HepG2 (cell line): ENCODE measurements around the gene VAMP8. TPM values are rescaled to one million over a fixed set of nuclear protein-coding genes. Genes with fewer than 3 reads are reported as not detected.

ENCODE experiments used
- E2F5 ChIP-seq: sonication (generic); formaldehyde crosslinking; conservative IDR thresholded peaks from 2 replicates; pipeline ENCODE4 v1.4.0; 2020; ENCODE audit warnings: missing genetic modification reagents
- FOSL1 ChIP-seq: sonication (generic); formaldehyde crosslinking; IDR thresholded peaks from 2 replicates; pipeline ENCODE4 v1.9.0; 2021; ENCODE audit warnings: missing genetic modification reagents, borderline replicate concordance
- GMEB2 ChIP-seq: IDR thresholded peaks from 2 replicates; pipeline ENCODE4 v1.6.1; 2016; ENCODE audit warnings: missing biosample characterization, missing genetic modification reagents, low read depth
- GZF1 ChIP-seq: sonication (generic); formaldehyde crosslinking; IDR thresholded peaks from 2 replicates; pipeline ENCODE4 v1.5.1; 2020; ENCODE audit warnings: mild to moderate bottlenecking, missing genetic modification reagents
- KLF11 ChIP-seq: IDR thresholded peaks from 2 replicates; pipeline ENCODE4 v1.6.1; 2016; ENCODE audit warnings: missing compliant biosample characterization
- PAF1 ChIP-seq: IDR thresholded peaks from 2 replicates; pipeline ENCODE4 v1.6.1; 2016; ENCODE audit warnings: missing genetic modification reagents, missing compliant biosample characterization
- PCBP1 ChIP-seq: fragments of 200-400 bp; formaldehyde crosslinking; IDR thresholded peaks from 2 replicates; pipeline ENCODE4 v1.6.1; 2017; ENCODE audit warnings: mild to moderate bottlenecking, low read depth, low read length, borderline replicate concordance
- PHF5A ChIP-seq: IDR thresholded peaks from one replicate; pipeline ENCODE4 v1.6.1; 2018; ENCODE audit warnings: low read depth, missing genetic modification reagents; ENCODE audit not compliant: unreplicated experiment
- SAP130 ChIP-seq: IDR thresholded peaks from 2 replicates; pipeline ENCODE4 v1.6.1; 2016; ENCODE audit warnings: low read depth
- SNAPC2 ChIP-seq: sonication (generic); formaldehyde crosslinking; IDR thresholded peaks from 2 replicates; pipeline ENCODE4 v1.8.1; 2022; ENCODE audit warnings: mild to moderate bottlenecking, missing genetic modification reagents
- SOX13 ChIP-seq, 3 experiments: fragments of 450-650 bp in 1 of 3; sonication (generic) in 1 of 3; formaldehyde crosslinking in 1 of 3; IDR thresholded peaks in 2 of 3; conservative IDR thresholded peaks in 1 of 3; 2 replicates each; pipeline versions ENCODE4 v1.5.0 to v1.6.1; 2016 to 2020; ENCODE audit warnings: antibody characterized with exemption in 1 of 3, mild to moderate bottlenecking in 1 of 3, missing compliant biosample characterization in 1 of 3, missing genetic modification reagents in 1 of 3, moderate library complexity in 1 of 3
- SP5 ChIP-seq: IDR thresholded peaks from 2 replicates; pipeline ENCODE4 v1.6.1; 2016; ENCODE audit warnings: low read depth, borderline replicate concordance
- STAT6 ChIP-seq: sonication (generic); formaldehyde crosslinking; IDR thresholded peaks from 2 replicates; pipeline ENCODE4 v1.4.0; 2020; ENCODE audit warnings: missing genetic modification reagents, mild to moderate bottlenecking, borderline replicate concordance
- TFDP1 ChIP-seq: IDR thresholded peaks from 2 replicates; pipeline ENCODE4 v1.6.1; 2016; ENCODE audit warnings: missing compliant biosample characterization, missing genetic modification reagents, borderline replicate concordance
- ZNF260 ChIP-seq: sonication (generic); formaldehyde crosslinking; IDR thresholded peaks from 2 replicates; pipeline ENCODE4 v1.4.0; 2020; ENCODE audit warnings: missing genetic modification reagents, low read depth, mild to moderate bottlenecking, borderline replicate concordance
- ZNF33A ChIP-seq: sonication (generic); formaldehyde crosslinking; IDR thresholded peaks from 2 replicates; pipeline ENCODE4 v1.5.1; 2020; ENCODE audit warnings: missing genetic modification reagents, mild to moderate bottlenecking, moderate library complexity, borderline replicate concordance
- ZNF547 ChIP-seq: sonication (generic); formaldehyde crosslinking; IDR thresholded peaks from 2 replicates; pipeline ENCODE4 v1.5.1; 2020; ENCODE audit warnings: mild to moderate bottlenecking, missing genetic modification reagents
- ZNF564 ChIP-seq: sonication (generic); formaldehyde crosslinking; IDR thresholded peaks from 2 replicates; pipeline ENCODE4 v1.8.1; 2023; ENCODE audit warnings: mild to moderate bottlenecking, missing genetic modification reagents
- ZNF672 ChIP-seq: sonication (generic); formaldehyde crosslinking; IDR thresholded peaks from 2 replicates; pipeline ENCODE4 v1.8.1; 2022; ENCODE audit warnings: missing genetic modification reagents
- ZNF883 ChIP-seq: sonication (generic); formaldehyde crosslinking; IDR thresholded peaks from 2 replicates; pipeline ENCODE4 v1.5.1; 2020; ENCODE audit warnings: mild to moderate bottlenecking, missing genetic modification reagents; ENCODE audit errors: not compliant biosample characterization
- polyA plus RNA-seq, 8 experiments: library from polyadenylated mRNA; depleted of rRNA in 3 of 8; stranded (reverse) in 7 of 8; unstranded in 1 of 8; fragments of >200 nt; fragmentation: Illumina TruSeq in 4 of 8; extraction: Trizol in 4 of 8; gene quantifications; 2 replicates each; pipeline versions ENCODE4 v1.2.1 to v1.2.3, GENCODE V29; 2011 to 2016; ENCODE audit warnings: low read depth in 4 of 8, missing spikeins in 1 of 8, mixed read lengths in 1 of 8; ENCODE audit not compliant: insufficient read depth in 1 of 8
- total RNA-seq, 5 experiments: library from RNA; depleted of rRNA; stranded (reverse); fragments of >200 nt; fragmentation: Illumina TruSeq; extraction: Trizol; gene quantifications; 2 replicates each; pipeline ENCODE4 v1.2.3, GENCODE V29; 2016; ENCODE audit warnings: low read depth in 1 of 5
- TF ChIP-seq, protein P1 (sequence below): IDR thresholded peaks from 2 replicates; pipeline ENCODE4 v1.6.1; 2016

Gene VAMP8
- total and polyA plus RNA-seq, 2 of the 13 experiments (the other 11 are each of a cell fraction or from before 2014, with no cell fraction given): 83.3 to 157 TPM

GRCh38 chr2:85602476-85603234 lies 25.3 kb downstream of the VAMP8 start, which contains the start of gene TMEM150A (continued):
- 0 out of 2 replicates have a peak, but pooled peaks have one; percentile 49 for TF ChIP-seq GMEB2 (CRISPR knock-in tag)
- peak; percentile 23; the same call in 1 of the 2 replicates for TF ChIP-seq SP5 (CRISPR knock-in tag)
- TF ChIP-seq, protein P1, sequence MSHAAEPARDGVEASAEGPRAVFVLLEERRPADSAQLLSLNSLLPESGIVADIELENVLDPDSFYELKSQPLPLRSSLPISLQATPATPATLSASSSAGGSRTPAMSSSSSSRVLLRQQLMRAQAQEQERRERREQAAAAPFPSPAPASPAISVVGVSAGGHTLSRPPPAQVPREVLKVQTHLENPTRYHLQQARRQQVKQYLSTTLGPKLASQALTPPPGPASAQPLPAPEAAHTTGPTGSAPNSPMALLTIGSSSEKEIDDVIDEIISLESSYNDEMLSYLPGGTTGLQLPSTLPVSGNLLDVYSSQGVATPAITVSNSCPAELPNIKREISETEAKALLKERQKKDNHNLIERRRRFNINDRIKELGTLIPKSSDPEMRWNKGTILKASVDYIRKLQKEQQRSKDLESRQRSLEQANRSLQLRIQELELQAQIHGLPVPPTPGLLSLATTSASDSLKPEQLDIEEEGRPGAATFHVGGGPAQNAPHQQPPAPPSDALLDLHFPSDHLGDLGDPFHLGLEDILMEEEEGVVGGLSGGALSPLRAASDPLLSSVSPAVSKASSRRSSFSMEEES: peak; percentile 53; the same call in 1 of the 2 replicates
- peak; percentile 54; the same call in 1 of the 2 replicates for TF ChIP-seq E2F5 (CRISPR knock-in tag)
- peak; percentile 9; the same call in 1 of the 2 replicates for TF ChIP-seq SOX13 (IDR thresholded peaks at IDR 0.05)
- peak in 1 of 2 experiments; percentile 45; a peak in 2 of 4 replicates for TF ChIP-seq SOX13 (CRISPR knock-in tag; conservative IDR thresholded peaks at IDR 0.05 in 1 of 2, IDR thresholded peaks at IDR 0.05 in 1 of 2)
- TF ChIP-seq TFDP1 (CRISPR knock-in tag): peak; percentile 90; the same call in 1 of the 2 replicates
- peak; percentile 89 for TF ChIP-seq SAP130 (CRISPR knock-in tag)
- no peak for TF ChIP-seq PCBP1
- TF ChIP-seq SNAPC2 (CRISPR knock-in tag): no peak
- no peak for TF ChIP-seq ZNF672 (CRISPR knock-in tag)
- no peak; the same call in 1 of the 2 replicates for TF ChIP-seq ZNF564
- TF ChIP-seq PAF1 (CRISPR knock-in tag): no peak
- TF ChIP-seq ZNF260 (CRISPR knock-in tag): no peak
- 0 out of 2 replicates have a peak, but pooled peaks have one; percentile 19 for TF ChIP-seq GZF1 (CRISPR knock-in tag)
- no peak for TF ChIP-seq PHF5A (CRISPR knock-in tag)
- TF ChIP-seq ZNF33A (CRISPR knock-in tag): no peak
- TF ChIP-seq KLF11: no peak
- no peak for TF ChIP-seq STAT6 (CRISPR knock-in tag)
- peak; percentile 55; the same call in 1 of the 2 replicates for TF ChIP-seq ZNF547 (CRISPR knock-in tag)
- TF ChIP-seq FOSL1 (CRISPR knock-in tag): no peak
- TF ChIP-seq ZNF883 (CRISPR knock-in tag): peak; percentile 79
